Bronchial epithelial cell (primary cell): Measurements from ENCODE around the gene OR9Q1. TPM values are rescaled to one million over a fixed set of nuclear protein-coding genes. Genes with fewer than 3 reads are reported as not detected.

Experiments
- DNase-seq: peaks from one replicate; pipeline ENCODE4 v3.0.0-alpha.2; 2010; ENCODE audit warnings: low read depth
- FAIRE-seq: peaks from 2 replicates; lab custom pipeline; 2011; peaks lifted over from hg19 to GRCh38; lab: Jason Lieb, UNC
- H3K27me3 ChIP-seq: 2 replicates; pipeline ENCODE4 v1.5.1; 2011; ENCODE audit warnings: low read length; ENCODE audit not compliant: control insufficient read depth, insufficient read depth
- H3K36me3 ChIP-seq: 2 replicates; pipeline ENCODE4 v1.5.1; 2011; ENCODE audit warnings: low read length; ENCODE audit not compliant: control insufficient read depth, insufficient read depth
- H3K4me3 ChIP-seq: 2 replicates; pipeline ENCODE4 v1.5.1; 2011; ENCODE audit warnings: mild to moderate bottlenecking, low read depth, low read length, control low read depth
- total RNA-seq: library from RNA; depleted of rRNA; stranded (reverse); fragments of >200 nt; gene quantifications from 2 replicates; pipeline ENCODE4 v1.2.1, GENCODE V29; 2014
- TF ChIP-seq, protein P1 (sequence below): IDR thresholded peaks from 2 replicates; pipeline ENCODE4 v1.5.1; 2011; ENCODE audit warnings: mild to moderate bottlenecking, moderate library complexity, low read length, control low read depth, inconsistent platforms; ENCODE audit not compliant: insufficient read depth, severe bottlenecking

The OR9Q1 gene
- total RNA-seq, 1 donor from 2014 or later = not detected

DNA sequence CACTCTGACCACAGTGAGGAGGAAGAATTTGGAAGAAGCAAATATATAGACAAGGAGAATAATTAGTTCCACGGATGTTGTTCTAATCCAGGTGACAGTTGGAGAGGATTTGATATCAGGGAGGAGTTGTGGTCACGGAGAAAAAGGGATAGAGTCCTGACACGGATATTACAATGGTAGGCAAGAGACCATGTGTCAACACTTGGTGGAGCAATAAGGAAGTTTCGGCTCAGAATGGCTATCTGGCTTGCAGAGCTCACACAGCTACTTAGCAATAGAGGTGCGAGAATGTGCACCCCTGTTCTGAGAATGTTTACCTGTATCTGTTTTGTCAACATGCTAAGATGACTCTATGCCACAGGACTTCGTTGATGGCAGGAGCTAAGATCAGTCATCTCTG is 154.8 kb downstream of the OR9Q1 start:
- no peak overlapping the region for H3K4me3 ChIP-seq
- no peaks in the 10 kb centered on the region for H3K27me3 ChIP-seq
- no peaks in the 10 kb centered on the region for H3K36me3 ChIP-seq
- TF ChIP-seq, protein P1, sequence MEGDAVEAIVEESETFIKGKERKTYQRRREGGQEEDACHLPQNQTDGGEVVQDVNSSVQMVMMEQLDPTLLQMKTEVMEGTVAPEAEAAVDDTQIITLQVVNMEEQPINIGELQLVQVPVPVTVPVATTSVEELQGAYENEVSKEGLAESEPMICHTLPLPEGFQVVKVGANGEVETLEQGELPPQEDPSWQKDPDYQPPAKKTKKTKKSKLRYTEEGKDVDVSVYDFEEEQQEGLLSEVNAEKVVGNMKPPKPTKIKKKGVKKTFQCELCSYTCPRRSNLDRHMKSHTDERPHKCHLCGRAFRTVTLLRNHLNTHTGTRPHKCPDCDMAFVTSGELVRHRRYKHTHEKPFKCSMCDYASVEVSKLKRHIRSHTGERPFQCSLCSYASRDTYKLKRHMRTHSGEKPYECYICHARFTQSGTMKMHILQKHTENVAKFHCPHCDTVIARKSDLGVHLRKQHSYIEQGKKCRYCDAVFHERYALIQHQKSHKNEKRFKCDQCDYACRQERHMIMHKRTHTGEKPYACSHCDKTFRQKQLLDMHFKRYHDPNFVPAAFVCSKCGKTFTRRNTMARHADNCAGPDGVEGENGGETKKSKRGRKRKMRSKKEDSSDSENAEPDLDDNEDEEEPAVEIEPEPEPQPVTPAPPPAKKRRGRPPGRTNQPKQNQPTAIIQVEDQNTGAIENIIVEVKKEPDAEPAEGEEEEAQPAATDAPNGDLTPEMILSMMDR = no peak
- no peak for DNase-seq
- peak; percentile 7 for FAIRE-seq

DNA sequence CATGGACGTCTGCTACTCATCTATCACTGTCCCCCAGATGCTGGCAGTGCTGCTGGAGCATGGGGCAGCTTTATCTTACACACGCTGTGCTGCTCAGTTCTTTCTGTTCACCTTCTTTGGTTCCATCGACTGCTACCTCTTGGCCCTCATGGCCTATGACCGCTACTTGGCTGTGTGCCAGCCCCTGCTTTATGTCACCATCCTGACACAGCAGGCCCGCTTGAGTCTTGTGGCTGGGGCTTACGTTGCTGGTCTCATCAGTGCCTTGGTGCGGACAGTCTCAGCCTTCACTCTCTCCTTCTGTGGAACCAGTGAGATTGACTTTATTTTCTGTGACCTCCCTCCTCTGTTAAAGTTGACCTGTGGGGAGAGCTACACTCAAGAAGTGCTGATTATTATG is 156.0 kb downstream of the OR9Q1 start:
- no peak overlapping the region for H3K4me3 ChIP-seq
- TF ChIP-seq, protein P1 = no peak
- no peak for FAIRE-seq
- H3K27me3 ChIP-seq = no peaks in the 10 kb centered on the region
- no peaks in the 10 kb centered on the region for H3K36me3 ChIP-seq
- DNase-seq = no peak

DNA sequence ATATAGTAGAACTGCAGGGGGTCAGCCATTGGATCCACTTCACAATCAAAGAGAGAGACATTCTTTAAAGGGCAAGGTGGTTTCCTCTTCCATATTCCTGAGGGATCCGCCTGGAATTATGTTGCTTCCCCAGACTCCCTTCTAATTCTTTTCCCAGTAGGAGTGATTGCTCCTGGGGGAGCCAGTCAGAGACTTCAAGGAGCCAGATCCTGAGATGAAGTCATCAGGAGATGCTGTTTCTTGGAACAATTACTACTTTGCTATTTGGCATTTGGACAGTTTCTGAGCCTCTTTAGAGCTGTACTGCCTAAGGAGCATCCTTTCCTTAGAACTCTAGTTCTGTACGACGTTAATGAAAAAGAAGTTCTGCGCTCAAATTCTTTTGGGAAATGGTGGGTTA is 163.3 kb downstream of the OR9Q1 start:
- no peak for DNase-seq
- H3K27me3 ChIP-seq = no peaks in the 10 kb centered on the region
- no peaks in the 10 kb centered on the region for H3K36me3 ChIP-seq
- TF ChIP-seq, protein P1 = no peak
- no peak overlapping the region for H3K4me3 ChIP-seq
- no peak for FAIRE-seq

DNA sequence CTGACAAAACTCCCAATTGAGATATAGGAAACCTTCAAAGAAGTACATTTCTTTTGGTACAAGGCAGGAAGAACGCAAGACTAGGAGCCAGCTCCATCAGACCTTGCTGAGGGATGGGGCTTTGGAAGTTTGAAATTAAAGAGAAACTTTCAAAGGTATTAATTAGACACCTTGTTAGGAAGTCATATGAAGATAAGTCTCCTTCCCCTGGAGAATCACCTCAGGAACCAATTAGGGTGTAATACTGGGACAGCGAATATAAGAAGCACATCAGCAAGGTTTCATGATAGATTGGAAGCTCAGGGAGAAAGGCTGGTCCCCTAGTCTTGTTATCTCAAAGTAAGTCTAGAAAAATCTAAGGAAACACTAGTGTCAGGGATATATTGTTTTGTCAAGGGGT is 165.1 kb downstream of the OR9Q1 start, which contains the start of gene OR9Q2:
OR9Q2 (plus strand) TSS at position 301 of the 400 bp plus-strand sequence. CDS start 1,421 bp downstream, outside the sequence.
- no peaks in the 10 kb centered on the region for H3K36me3 ChIP-seq
- FAIRE-seq = no peak
- no peaks in the 10 kb centered on the region for H3K27me3 ChIP-seq
- DNase-seq = no peak
- H3K4me3 ChIP-seq = no peak within 1 kb of the TSS
- TF ChIP-seq, protein P1 = no peak

DNA sequence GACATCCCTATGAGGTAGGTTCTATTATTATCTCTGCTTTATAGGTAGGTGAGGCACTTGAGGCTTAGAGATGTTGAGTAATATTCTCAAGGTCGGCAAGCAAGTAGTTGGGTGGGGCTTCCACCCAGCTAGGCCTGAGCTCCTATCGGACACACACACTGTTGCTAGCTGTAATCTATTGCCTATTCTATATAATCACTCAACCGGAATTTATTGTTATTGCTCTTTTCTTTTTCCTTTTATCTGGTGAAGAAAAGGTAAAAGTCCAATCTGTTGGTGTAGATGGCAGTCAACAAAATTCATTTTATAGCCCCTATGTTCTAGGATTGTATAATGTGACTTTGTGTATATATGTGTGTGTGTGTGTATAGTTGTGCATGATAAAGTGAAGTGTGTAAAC is 168.5 kb downstream of the OR9Q1 start:
- Histone ChIP-seq H3K36me3 (no peaks in the 10 kb centered on the region), H3K27me3 (no peaks in the 10 kb centered on the region), H3K4me3 (no peak overlapping the region)
- FAIRE-seq = no peak
- no peak for DNase-seq
- TF ChIP-seq, protein P1 = no peak

DNA sequence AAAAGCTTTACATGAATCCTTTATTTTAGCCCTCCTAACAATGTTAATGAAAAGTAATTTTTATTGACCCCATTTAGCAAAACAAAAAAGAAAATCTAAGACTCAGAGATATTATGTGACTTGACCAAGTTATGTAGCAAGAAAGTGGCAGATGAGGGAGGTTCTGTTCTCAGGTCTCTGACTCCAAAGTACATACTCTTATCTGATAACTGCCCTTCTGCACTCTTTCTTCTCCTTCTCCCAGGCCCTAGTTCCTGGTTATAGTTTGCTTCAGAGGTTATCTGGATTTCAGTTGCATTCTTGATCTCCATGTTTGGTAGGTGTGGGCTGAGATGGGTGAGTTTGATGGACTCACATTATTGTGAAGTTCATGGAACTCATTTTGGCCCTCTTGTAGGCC is 169.7 kb downstream of the OR9Q1 start:
- Histone ChIP-seq H3K36me3 (no peaks in the 10 kb centered on the region), H3K27me3 (no peaks in the 10 kb centered on the region), H3K4me3 (no peak overlapping the region)
- TF ChIP-seq, protein P1 = no peak
- DNase-seq (no peak), FAIRE-seq (no peak)
